Stimulated activated CD4-positive, alpha-beta T cell treated with anti-CD3 and anti-CD28 coated beads, TNF-alpha, amount 100 ng/mL, for 24 hours (primary cell): ENCODE results near the gene TNS1.

ENCODE experiments used
- DNase-seq, 3 experiments: peaks; one replicate each; pipeline ENCODE4 v3.0.0-alpha.2; 2020; ENCODE audit warnings: low read depth in 3 of 3

The TNS1 gene

DNA sequence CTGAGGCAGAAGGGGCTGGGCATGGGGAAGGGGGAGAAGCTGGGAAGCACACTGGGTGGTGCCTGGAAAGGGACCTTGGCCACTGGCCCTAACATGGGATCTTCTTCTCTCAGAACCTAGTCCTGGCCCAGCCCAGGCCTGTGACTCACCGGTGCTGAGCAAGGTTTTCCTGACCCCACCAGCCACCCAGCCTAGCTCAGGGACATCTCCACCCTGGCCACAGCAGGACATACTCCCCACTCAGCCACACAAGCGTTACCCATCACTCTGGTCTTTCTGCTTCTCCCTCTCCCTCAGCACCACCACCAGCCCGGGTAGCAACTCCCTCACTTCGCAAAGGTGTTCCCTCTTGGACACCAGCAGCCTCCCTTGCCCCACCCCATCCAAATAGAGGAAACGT, 22.8 kb downstream of the TNS1 start:
- no peak for DNase-seq

DNA sequence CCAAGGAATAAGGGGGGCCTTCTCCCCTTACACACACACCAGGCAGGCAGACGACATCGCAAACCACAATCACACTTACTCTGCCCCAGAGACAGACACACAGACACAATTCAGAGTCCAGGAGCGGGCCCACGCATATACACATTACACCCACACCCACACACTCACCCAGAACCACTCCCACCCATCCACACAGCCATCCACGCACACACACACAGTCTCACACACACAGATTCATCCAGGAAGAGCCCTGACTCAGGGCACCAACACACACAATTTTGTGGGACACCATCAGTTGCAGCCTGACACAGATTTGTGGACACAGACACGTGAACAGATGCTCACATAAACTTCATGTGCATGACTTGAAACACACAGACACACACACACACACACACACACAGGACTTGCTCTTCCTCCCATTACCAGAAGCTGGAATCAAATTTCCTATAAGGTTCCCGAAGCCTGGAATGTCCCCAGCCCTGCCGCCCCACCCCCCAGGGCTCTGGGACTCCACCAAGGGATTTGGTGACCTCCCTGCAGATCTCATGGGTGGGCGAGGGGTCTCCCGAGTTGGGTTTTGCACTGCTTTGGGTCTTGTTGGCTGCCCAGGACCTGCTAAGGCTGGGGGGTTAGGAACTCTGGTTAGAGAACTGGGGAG, 23.5 kb downstream of the TNS1 start:
- no peak for DNase-seq

DNA sequence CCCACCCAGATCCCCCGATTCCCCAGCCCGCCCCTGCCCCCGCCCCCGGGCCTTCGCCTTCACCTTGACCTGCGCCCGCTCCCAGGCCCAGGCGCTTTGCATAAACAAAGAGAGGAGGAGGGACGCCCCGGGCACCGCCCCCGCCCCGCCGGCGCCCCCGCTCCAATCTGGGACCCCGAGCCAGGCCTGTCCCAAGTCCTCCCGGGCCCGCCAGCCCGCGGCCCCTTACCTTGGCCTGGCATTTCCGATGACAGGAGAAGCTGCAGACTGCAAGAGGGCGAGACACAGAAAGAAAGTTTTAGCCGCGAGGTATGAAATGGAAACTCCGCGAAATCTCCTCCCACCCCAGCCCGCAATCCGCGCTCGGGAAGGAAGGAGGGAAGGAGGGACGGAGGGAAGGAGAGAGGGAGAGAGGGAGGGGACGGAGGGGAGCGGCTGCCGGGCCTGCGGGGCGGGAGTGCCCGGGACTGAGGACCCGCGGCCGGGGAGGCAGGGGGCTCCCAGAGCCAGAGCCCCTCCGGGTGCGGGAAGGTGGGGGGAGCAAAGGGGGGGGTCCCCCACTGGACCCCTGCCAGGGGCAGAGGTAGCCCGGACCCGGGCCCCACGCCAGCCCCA, 24.2 kb downstream of the TNS1 start:
- DNase-seq: no peak

DNA sequence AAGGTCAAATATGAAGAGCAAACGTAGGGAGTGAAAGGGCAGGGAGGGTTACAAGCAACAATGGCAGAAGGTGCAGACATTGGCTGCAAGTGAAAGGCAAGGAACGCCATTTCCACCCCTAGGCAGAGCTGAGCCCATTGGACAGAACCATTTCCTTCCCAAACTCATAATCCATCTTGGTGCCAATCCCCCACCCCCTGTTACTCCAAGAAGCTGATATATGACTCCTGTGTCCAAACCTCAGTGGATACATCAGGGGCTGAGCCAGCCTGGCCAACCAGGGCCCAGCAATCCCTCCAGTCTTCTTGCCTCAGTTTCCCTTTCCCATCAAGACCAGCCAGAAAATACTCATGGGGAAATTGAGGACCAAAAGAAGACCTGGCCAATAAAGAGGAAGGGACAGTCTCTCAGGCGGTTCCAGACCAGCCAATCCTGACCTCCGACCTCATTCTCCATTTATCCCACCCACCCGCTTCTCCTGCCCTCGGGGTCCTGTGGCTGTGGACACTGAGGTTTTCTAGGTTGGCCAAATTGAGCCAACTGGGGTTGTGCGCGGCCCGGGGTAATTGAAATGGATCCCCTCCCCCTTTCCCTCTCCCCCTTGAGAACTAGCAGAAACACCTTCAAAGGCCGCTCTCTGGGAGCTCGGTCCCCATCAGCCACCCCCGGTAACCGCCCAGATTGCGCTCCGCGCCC, 24.8 kb downstream of the TNS1 start:
- no peak for DNase-seq

DNA sequence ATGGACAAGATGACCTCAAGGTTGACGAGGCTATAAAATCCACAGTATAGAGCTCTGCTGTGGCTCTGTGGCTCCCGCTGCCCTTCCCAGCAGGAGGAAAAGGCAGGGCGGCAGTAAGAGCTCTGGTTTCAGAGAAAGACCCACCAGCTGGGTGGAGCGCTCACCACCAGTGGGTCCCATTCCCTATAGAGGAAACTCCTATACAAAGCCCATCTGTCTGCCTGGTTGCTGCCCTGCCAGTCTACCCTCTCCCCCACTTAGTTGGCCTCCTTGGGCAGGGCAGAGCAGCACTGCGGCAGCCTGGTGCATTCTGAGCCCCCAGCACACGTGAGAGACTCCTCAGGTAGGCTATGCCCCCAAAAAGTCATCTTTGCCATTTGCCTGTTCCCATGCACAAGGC, 26.5 kb downstream of the TNS1 start:
- DNase-seq: no peak

DNA sequence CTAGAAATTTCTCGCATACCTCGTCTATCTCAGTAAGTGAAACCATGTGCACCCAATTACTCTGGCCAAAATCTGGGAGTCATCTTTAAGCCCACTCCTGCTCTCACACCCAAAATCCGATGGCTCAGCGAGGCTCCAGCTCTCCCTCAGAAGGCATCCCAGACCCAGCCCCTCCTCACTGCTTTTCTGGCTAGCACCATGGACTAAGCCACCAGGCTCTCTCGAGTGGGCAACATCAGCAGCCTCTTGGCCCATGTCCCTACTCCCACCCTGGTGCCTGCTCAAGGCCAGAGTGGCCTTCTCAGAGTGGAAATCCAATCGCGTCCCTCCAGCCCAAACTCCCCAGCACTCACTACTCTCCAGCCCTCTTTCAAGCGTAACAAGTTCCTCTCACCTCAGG, 27.2 kb downstream of the TNS1 start:
- no peak for DNase-seq

DNA sequence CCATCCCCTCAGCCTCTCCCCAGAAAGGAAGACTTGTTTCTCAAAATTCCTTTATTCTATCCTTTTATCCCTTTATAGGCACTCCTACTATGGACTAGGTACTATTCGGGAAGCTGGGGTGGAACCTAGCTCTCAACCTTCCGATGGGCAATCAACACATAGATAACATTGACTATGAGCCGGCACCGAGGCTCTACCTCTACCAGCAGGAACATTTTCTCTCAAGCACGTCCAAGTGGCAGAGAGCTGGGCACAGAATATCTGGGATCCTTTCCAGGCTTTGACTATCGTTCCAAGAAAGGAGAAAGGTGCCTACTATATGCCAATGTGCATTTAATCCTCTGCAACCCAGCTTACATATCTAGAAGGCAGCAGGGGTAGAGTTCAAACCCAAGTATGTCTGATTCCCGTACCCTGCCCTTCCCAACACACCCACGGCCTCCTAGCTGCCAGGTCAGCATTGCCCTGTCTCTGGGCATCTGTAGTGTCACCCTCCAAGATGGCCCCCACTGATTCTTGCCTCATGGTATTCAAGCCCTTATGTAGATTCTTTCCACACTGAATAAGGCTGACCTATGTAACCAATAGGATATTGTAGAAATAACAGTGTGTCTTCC, 28.3 kb downstream of the TNS1 start:
- DNase-seq: no peak

DNA sequence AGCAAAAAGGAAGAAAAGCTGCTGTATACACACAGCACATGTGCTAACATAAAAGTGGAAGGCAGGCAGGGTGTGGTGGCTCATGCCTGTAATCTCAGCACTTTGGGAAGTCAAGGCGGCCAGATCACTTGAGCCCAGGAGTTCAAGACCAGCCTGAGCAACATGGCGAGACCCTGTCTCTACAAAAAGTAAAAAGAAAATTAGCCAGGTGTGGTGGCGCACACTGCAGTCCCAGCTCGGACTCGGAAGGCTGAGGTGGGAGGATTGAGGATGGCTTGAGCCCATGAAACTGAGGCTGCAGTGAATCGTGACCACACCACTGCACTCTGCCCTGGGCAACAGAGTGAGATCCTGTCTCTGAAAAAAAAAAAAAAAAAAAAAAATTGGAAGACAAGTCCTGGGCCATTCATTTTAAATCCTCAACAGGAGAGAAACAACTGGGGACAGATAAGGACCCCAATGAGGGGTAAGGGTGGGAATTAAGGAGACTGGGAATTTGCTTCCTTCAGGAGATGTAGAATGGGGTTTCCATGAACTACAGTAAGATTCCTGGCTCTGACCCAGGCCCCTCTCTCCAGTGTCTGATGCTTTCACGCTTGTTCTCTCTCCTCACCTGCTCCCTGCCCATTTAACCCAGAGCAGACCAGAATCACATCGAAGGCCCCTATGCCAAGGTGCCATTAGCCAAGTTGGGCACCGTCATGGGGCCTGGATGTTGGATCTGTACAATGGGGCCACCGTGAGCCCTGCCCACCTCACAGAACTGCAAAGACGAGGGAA, 29.6 kb downstream of the TNS1 start:
- no peak for DNase-seq

DNA sequence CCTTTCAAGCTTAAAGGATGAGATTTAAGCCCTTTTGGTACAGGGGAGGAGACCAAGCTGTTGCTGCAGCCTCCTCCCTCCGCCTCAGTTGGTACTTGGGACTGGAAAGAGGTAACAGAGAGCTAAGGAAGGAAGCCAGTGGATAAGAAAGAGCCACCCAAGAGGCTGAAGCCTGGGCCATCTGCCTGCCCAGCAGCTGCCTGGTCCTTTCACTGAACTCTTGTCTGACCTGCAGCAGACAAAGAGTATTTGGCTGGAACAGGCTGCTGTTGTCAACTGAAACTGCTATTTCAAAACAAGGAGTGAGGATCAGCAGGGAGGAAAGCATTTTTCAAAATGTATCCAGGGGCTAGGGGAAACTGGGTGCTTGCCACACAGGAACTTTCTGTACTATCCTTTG, 30.3 kb downstream of the TNS1 start:
- DNase-seq: no peak

DNA sequence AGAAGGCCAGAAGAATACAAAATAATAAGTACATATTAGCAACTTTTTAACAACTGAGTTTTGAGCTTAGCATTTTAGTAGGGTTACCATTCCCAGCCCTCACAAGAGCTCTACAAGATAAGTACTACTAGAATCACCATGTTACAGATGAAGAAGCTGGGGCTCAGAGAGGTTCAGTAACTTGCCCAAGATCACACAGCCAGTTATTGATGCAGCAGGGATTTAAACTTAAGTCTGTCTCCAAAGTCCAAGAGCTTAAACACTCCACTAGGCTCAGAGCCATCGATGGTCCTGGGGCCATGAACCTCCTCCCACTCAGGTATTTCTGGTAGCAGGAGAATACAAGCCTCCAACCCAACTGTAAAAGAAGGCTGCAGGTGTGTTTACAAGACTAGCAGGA, 30.8 kb downstream of the TNS1 start:
- no peak for DNase-seq

DNA sequence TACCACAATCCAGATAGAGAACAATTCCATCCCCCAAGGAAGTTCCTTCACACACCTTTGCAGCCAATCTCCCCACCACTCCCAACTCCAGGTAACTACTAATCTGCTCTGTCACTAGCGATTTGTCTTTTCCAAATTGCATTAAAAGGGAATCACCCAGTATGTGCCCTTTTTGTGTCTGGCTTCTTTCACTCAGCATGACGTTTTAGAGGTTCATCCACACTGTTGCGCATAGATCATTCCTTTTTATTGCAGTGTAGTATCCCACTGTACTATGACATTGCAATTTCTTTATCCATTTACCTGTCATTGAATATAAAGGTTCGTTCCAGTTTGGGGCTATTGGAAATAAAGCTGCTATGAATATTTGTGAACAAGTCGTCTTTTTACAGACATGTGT, 31.6 kb downstream of the TNS1 start:
- no peak for DNase-seq

DNA sequence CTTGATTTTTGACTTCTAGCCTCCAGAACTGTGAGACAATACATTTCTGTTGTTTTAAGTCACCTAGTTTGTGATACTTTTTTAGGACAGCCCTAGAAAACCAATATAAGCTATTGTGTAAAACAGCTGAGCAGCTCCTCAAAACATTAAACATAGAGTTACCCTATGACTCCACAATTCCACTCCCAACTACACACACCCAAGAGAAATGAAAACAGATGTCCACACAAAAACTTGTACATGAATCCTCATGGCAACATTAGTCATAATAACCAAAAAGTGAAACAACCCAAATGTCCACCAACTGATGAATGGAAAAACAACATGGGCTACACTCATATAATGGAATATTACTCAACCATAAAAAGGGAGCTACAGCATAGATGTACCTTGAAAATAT, 32.6 kb downstream of the TNS1 start:
- DNase-seq: no peak

DNA sequence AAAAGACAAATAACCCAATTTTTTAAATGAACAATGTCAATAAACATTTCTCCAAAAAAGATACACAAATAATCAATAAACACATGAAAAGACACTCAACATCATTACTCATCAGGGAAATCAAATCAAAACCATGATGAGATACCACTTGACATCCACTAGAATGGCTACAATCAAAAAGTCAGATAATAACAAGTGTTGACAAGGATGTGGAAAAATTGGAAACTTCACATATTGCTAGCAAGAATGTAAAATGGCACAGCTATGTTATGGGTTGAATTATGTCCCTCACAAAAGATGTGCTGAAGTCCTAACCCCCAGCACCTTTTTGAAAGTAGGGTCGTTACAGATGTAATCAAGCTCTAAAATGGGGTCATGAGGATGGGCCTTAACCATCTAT, 33.2 kb downstream of the TNS1 start:
- DNase-seq: no peak

DNA sequence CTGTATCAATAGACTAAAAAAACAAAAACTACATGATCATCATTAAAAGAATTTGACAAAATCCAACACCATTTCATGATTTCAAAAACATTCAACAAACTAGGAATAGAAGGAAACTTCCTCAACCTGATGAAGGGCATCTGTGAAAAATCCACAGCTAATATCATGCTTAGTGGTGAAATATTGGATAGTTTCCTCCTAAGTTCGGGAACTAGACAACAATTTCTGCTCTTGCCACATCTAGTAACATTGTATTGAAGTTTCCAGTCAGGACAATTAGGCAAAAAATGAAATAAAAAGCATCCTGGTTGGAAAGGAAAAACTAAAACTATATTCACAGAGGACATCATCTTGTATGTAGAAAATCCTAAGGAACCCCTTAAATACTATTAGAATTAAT, 34.8 kb downstream of the TNS1 start:
- no peak for DNase-seq

DNA sequence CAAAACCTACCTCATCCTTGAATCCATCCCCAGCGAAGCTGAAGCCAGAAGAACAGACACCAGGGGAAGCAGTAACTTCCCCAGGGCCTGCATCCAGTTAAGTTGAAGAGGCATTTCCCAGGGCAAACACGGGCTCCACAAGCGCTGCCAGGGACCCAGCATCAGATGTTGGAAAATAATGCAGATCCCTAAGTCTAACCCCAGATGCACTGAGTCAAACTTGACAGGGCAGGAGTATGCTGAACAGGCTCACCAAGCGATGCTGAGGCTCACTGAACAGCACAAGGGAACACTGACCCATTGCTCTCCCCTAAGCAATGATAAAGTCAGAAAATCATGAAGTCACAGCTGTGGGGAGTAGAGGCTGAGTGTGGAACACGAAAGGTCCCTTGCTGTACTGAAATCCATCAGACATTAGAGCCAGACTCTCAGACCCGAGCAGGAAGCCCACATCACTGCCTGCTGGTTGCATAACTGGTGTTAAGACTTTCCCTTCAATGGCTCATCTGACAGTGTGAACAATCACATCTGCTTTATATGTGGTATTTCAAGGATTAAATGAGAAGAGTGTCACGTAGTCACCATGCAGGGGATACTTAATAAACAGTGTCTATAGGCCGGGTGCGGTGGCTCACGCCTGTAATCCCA, 36.2 kb downstream of the TNS1 start:
- DNase-seq: no peak

DNA sequence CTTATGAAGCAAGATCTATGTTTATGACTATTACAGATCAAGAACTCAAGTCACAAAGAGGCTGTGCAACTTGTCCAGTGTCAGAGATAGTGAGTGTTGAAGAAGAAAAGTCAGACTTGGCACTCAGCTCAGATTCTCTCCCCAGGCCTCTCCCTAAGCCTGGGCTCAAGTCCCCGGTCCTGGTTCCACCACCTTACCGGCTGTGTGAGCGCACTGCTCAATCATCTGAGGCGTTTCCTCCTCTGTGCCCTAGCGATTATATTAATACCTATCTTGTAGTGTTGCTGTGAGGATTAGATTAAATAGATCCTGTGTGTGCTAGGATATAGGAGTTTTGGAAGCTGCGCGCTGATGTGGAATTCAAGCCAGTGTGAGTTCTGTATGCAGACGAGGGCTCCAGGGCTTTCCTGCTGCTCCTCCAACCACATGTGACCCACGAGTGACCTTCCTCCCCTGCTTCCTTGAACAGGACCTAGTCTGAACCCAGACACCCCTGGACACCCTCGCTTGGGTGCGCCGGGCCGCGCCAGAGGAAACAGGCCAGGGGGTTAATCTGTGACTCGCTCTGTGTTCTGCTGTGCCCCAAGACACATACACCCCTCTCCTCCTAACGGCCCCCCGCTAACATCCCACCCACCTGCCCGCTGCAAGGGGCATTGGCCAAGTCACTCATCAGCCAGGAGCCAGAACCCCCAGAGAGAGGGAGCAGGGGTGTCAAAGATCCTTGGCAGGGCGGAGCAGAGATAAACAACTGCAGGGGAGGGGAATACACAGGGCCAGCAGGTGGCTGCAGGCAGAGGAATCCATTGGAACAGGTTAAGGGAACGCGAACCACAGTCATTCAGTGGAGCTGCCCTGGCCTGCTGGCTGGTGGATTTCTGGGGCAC, 38.3 kb downstream of the TNS1 start:
- no peak for DNase-seq

DNA sequence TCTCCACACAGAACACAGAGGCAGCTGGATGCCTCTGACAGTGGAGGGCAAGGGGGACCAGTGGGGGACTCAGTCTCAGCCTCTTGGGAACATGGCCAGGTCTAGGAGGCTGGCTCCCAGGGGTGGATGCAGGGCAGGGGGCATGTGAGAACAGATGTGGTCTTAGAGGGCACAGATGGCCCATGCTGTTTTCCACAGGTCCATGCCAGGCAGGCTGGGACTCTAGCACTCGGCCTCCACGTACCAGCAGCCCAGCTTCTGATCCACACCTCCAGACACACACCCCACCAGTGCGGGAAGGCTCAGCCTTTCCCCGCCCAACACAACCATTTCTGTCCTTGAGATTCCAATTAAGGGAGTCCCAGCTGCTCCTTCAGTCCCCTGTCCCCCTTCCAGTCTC, 42.4 kb downstream of the TNS1 start:
- no peak for DNase-seq

DNA sequence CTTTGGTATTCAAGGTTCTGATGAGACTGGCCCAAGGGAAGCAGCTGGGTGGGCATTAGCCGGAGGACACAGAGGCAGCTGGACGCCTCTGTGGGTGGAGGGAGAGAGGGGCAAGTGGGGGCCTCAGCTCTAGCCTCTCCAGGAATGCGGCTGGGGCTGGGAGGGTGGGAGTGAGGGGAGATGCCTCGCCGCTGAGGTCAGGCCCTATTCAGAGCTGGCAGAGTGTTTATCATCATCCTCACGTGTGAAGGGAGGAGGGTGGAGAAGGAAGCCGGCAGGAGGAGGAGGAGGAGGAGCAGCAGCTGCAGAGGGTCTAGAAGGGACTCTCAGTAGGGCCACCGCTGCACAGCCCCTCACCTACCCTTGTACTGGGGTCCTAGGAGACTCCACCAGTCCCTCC, 43.1 kb downstream of the TNS1 start:
- no peak for DNase-seq

DNA sequence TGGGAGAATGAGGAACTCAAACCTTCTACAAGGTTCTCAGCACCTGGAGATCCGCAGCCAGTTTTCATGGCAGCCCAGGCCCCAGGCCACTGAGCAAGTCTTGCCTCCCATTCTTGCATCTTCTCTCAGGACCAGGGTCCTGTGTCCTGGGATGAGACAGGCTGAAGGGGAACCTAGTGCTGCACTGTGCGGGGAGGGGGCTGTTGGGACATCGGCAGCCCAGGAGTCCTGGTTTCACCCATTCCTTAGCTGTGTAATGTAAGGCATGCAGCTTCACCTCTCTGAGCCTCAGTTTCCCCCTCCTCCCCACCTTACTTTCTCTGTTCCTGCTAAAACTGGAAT, 43.9 kb downstream of the TNS1 start:
- DNase-seq: no peak

DNA sequence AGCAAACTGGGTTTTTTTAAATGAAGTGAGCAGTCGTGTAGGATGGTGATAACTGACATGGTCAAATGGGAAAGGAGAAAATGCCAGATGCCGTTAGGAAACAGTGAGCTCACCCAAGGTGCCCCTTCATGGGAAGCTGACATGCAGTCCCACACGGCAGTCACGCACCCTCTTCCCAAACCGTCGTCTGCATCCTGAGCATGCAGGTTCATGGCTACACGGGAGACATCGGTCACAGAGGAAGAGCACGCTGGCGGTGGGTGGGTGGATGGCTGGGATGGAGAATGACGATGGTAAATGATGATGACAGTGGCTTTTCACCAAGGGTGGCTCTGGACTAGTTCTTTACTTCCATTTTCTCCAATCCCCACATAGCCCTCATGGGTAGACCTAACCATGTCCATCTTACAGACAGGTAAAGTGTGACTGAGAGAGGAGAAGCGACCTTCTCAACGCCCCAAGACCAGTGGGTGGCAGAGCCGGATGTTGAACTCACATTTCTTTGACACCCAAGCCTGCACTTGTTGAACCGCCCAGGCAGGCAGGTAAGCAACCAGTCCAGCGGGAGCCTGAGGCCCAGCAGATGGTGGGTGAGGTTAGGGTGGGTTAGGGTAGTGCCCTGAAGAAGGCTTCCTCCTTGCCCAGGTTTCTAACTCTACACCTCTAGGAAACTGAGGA, 44.5 kb downstream of the TNS1 start:
- no peak for DNase-seq
